Neural progenitor cell (in vitro differentiated cells): ENCODE measurements around the gene CLDN12.

Experiments used
- CTCF ChIP-seq: fragments of 200-600 bp; sonication (generic); IDR thresholded peaks from 2 replicates; pipeline ENCODE4 v1.5.1; 2017; ENCODE audit warnings: antibody characterized with exemption, mild to moderate bottlenecking
- EZH2phosphoT487 ChIP-seq: fragments of 200-600 bp; sonication (generic); IDR thresholded peaks from 2 replicates; pipeline ENCODE4 v1.6.1; 2017; ENCODE audit warnings: antibody characterized with exemption

DNA sequence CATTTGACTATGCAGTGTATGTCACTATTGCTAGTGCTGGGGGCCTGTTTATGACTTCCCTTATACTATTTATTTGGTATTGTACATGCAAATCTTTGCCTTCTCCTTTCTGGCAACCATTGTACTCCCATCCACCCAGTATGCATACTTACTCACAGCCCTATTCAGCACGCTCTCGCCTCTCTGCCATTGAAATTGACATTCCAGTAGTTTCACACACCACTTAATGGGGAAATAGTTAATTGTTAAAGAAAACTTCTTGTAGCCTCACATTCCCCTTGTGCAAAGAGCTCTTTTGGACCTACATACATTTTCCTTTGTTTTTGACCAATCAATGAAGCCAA, 9.9 kb downstream of the CLDN12 start:
- TF ChIP-seq EZH2phosphoT487 = no peak
- TF ChIP-seq CTCF = no peak
